ENCODE results near the gene SCARF2. TPM values are rescaled to one million over a fixed set of nuclear protein-coding genes. Genes with fewer than 3 reads are reported as not detected.

The SCARF2 gene
- total RNA-seq, 4 donors from 2014 or later, result 3.4 to 15.9 (median 8.7) TPM

DNA sequence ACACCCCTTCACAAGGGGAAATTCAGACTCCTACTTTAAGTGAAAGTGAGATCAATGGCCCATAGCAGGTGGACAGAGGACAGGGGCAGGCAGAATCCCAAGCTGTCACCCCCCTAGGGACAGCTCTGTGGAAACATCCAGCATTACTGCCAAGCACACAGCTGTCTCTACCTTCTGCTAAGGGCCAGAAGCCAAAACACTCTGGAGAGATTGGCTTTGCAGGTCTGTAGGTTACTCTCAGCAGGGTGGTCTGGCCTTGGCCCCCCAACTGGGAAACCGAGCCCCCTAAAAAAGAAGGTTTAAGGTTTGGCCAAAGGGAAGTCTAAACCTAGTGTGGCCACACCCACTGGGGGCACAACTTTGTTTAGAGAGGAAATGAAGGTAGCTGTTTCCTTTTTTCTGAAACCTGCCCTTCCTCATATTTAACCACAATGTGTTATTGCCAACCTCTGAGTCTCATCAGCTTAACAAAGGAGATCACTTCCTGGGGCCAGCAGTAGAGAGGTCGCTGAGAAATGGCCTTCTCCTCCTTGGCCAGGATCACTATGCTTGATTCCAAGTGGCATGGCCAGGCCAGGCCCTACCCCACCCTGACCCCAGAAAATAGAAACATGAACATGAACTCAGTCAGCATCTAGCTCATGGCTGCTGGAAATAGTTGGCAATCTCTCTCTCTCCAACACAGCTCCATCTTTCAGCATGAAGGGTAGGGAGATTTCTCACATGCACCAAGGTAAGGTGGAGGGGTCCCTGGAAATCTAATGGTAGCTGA is 25.9 kb upstream of the SCARF2 start:
- no peak for DNase-seq
- Histone ChIP-seq H3K27ac (peak overlapping the region in 3 of 4 donors; percentile 29 to 62 (median 39)), H3K36me3 (no peaks in the 10 kb centered on the region), H3K4me1 (peaks cover 0 to 8% (median 2%) of the 10 kb centered on the region in 4 donors), H3K27me3 (no peaks in the 10 kb centered on the region), H3K9me3 (no peaks in the 10 kb centered on the region), H3K4me3 (no peak overlapping the region)
- in situ Hi-C loops (cut with MboI; ENCODE audit: low pct_ligation_motif_present in 1 of 4, low pct_unique_long_range_greater_than_20kb in 1 of 4, low sequenced_read_pairs in 3 of 4), result no loop called here
- no peak for TF ChIP-seq EP300 (IDR thresholded peaks at IDR 0.05; ENCODE audit: low read depth)
- TF ChIP-seq, protein P1, sequence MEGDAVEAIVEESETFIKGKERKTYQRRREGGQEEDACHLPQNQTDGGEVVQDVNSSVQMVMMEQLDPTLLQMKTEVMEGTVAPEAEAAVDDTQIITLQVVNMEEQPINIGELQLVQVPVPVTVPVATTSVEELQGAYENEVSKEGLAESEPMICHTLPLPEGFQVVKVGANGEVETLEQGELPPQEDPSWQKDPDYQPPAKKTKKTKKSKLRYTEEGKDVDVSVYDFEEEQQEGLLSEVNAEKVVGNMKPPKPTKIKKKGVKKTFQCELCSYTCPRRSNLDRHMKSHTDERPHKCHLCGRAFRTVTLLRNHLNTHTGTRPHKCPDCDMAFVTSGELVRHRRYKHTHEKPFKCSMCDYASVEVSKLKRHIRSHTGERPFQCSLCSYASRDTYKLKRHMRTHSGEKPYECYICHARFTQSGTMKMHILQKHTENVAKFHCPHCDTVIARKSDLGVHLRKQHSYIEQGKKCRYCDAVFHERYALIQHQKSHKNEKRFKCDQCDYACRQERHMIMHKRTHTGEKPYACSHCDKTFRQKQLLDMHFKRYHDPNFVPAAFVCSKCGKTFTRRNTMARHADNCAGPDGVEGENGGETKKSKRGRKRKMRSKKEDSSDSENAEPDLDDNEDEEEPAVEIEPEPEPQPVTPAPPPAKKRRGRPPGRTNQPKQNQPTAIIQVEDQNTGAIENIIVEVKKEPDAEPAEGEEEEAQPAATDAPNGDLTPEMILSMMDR (IDR thresholded peaks at IDR 0.05), result no peak
- intact Hi-C loops (cut with DNase I; ENCODE audit: low total_unique reads), result no loop called here
- WGBS, 2 donors (ENCODE audit: low coverage in 1 of 2), result 64% methylated on average over 2 of the region's 2 CpGs; no CpG with 5 or more reads in 1 of the 2 donors

DNA sequence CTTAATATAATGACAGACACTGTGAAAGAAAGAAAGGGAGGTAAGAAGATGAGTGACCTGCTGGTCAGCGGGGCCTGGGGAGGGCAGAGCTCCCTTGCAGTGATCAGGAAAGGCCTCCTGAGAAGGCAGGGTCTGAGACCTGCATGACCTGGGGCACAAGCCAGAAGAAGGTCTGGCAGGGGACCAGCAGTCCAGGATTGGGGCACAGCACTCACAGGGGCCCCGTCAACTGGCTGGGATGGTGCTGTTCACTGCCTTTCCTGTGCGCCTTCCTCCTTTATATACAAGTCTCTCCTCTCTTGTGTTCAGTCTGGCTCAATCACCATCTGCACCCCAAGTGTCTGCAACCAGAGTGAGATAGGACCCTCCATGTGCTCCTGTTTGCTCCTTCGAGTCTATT is 22.2 kb upstream of the SCARF2 start:
- 89% methylated on average over 4 of the region's 4 CpGs; no CpG with 5 or more reads in 1 of the 2 donors for WGBS, 2 donors (ENCODE audit: low coverage in 1 of 2)
- in situ Hi-C loops (cut with MboI; ENCODE audit: low pct_ligation_motif_present in 1 of 4, low pct_unique_long_range_greater_than_20kb in 1 of 4, low sequenced_read_pairs in 3 of 4), result no loop called here
- no peak overlapping the region for H3K27ac ChIP-seq
- no peaks in the 10 kb centered on the region for H3K9me3 ChIP-seq
- intact Hi-C loops (cut with DNase I; ENCODE audit: low total_unique reads), result no loop called here
- no peak for TF ChIP-seq POLR2A (IDR thresholded peaks at IDR 0.05)
- no peak for TF ChIP-seq POLR2AphosphoS5 (IDR thresholded peaks at IDR 0.05)
- TF ChIP-seq, protein P1 (IDR thresholded peaks at IDR 0.05), result no peak
- no peak for TF ChIP-seq EP300 (IDR thresholded peaks at IDR 0.05; ENCODE audit: low read depth)
- no peak overlapping the region for H3K4me3 ChIP-seq
- H3K36me3 ChIP-seq, result no peaks in the 10 kb centered on the region
- no peak for DNase-seq
- no peaks in the 10 kb centered on the region for H3K27me3 ChIP-seq
- H3K4me1 ChIP-seq, result peaks cover 0 to 8% (median 2%) of the 10 kb centered on the region in 4 donors

DNA sequence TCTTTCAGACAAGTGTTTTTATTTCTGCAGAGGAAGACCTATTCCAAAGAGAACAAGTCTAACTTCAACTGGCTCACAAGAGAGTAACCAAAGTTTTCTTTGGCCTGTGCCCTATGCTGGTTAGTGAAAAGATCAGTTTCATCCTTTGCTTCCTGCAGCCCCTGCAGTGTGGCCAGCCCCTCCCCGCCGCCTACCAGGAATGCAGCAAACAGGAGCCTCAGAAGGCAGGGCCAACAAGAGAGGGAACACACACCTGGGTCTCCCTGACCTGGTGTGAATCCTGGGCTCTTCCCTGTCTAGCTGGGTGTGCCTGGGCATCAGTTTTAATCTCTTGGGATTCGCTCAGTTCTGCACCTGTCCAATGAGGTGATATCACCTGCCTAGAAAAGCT is 21.5 kb upstream of the SCARF2 start:
- TF ChIP-seq POLR2AphosphoS5 (IDR thresholded peaks at IDR 0.05) (no peak), EP300 (IDR thresholded peaks at IDR 0.05; ENCODE audit: low read depth) (no peak), POLR2A (IDR thresholded peaks at IDR 0.05) (no peak)
- TF ChIP-seq, protein P1 (IDR thresholded peaks at IDR 0.05), result no peak
- peaks cover 0 to under 1% (median 0%) of the 10 kb centered on the region in 4 donors for H3K36me3 ChIP-seq
- no peaks in the 10 kb centered on the region for H3K9me3 ChIP-seq
- peaks cover 0 to 8% (median 2%) of the 10 kb centered on the region in 4 donors for H3K4me1 ChIP-seq
- in situ Hi-C loops (cut with MboI; ENCODE audit: low pct_ligation_motif_present in 1 of 4, low pct_unique_long_range_greater_than_20kb in 1 of 4, low sequenced_read_pairs in 3 of 4), result no loop called here
- WGBS, 2 donors (ENCODE audit: low coverage in 1 of 2), result 88% methylated on average over 3 of the region's 3 CpGs; no CpG with 5 or more reads in 1 of the 2 donors
- DNase-seq, result no peak
- no peak overlapping the region for H3K27ac ChIP-seq
- H3K4me3 ChIP-seq, result no peak overlapping the region
- intact Hi-C loops (cut with DNase I; ENCODE audit: low total_unique reads), result no loop called here
- H3K27me3 ChIP-seq, result no peaks in the 10 kb centered on the region

DNA sequence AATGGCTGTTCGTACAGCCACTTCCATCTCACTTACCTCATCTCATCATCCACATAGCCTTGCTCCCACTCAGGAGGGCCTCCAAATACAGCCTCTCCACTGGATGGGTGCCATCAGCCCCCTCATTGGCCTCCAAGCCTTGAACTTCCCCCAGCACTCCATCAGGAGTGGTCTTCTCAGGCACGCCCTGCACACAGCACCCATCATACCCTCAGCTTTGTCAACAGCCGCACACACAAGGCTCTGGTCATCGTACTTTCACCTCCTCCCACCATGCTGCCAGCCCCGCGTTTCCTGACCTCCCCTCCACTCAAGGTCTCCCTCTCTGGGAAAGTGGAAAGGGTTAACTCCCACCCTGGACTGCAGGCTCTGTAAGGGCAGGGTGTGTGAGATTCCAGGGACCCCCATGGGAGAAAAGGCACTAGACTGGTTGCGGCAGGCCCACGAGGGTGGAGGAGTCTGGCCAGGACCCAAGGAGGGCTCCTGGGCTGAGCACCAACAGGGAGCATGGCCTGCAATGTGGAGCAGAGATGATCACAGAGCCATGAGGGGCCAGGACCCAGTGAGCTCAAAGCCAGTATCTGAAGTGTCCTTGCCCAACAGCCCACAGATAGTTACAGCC is 21.0 kb upstream of the SCARF2 start:
- peaks cover 0 to 8% (median 2%) of the 10 kb centered on the region in 4 donors for H3K4me1 ChIP-seq
- no peak overlapping the region for H3K4me3 ChIP-seq
- intact Hi-C loops (cut with DNase I; ENCODE audit: low total_unique reads) (no loop called here), in situ Hi-C loops (cut with MboI; ENCODE audit: low pct_ligation_motif_present in 1 of 4, low pct_unique_long_range_greater_than_20kb in 1 of 4, low sequenced_read_pairs in 3 of 4) (no loop called here)
- no peaks in the 10 kb centered on the region for H3K9me3 ChIP-seq
- 94% methylated on average over 8 of the region's 8 CpGs; no CpG with 5 or more reads in 1 of the 2 donors for WGBS, 2 donors (ENCODE audit: low coverage in 1 of 2)
- H3K27me3 ChIP-seq, result no peaks in the 10 kb centered on the region
- peaks cover 0 to 3% (median 0%) of the 10 kb centered on the region in 4 donors for H3K36me3 ChIP-seq
- H3K27ac ChIP-seq, result no peak overlapping the region
- DNase-seq, result no peak
- TF ChIP-seq POLR2A (IDR thresholded peaks at IDR 0.05) (no peak), POLR2AphosphoS5 (IDR thresholded peaks at IDR 0.05) (no peak), EP300 (IDR thresholded peaks at IDR 0.05; ENCODE audit: low read depth) (no peak)
- TF ChIP-seq, protein P1 (IDR thresholded peaks at IDR 0.05), result no peak
